Fibroblast of pulmonary artery (primary cell): ENCODE measurements around the gene FTCDNL1.

Source experiments
- DNase-seq: peaks from one replicate; pipeline ENCODE4 v3.0.0-alpha.2; 2010; ENCODE audit warnings: low read depth
- H3K4me3 ChIP-seq: replicated peaks from 2 replicates; pipeline ENCODE4 v1.5.1; 2011; ENCODE audit warnings: low read depth, mild to moderate bottlenecking, control low read depth, low read length, moderate library complexity
- TF ChIP-seq, protein P1 (sequence below): IDR thresholded peaks from 2 replicates; pipeline ENCODE4 v1.5.1; 2011; ENCODE audit warnings: mild to moderate bottlenecking, control low read depth, low read length, inconsistent platforms; ENCODE audit errors: missing control alignments

Gene FTCDNL1

DNA sequence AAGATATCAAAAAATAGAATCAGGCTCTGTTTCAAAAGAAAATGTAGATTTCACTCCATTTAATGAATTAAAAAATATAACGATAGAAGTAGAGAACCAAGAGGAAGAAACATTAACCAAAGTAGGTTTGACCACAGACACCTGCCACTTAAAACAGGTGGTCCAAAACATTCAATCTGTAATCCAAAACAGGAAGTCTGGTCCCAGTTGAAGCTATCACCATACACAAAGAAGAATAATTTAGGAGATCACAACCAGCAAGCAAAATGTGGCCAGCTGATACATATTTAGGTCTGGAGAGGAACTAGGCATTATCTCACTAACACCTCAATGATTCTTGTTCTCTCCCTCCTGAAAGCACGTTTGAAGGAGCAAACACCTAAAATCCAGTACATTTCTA, 73.1 kb downstream of the FTCDNL1 start:
- no peak overlapping the region for H3K4me3 ChIP-seq
- TF ChIP-seq, protein P1, sequence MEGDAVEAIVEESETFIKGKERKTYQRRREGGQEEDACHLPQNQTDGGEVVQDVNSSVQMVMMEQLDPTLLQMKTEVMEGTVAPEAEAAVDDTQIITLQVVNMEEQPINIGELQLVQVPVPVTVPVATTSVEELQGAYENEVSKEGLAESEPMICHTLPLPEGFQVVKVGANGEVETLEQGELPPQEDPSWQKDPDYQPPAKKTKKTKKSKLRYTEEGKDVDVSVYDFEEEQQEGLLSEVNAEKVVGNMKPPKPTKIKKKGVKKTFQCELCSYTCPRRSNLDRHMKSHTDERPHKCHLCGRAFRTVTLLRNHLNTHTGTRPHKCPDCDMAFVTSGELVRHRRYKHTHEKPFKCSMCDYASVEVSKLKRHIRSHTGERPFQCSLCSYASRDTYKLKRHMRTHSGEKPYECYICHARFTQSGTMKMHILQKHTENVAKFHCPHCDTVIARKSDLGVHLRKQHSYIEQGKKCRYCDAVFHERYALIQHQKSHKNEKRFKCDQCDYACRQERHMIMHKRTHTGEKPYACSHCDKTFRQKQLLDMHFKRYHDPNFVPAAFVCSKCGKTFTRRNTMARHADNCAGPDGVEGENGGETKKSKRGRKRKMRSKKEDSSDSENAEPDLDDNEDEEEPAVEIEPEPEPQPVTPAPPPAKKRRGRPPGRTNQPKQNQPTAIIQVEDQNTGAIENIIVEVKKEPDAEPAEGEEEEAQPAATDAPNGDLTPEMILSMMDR: no peak
- DNase-seq: no peak

DNA sequence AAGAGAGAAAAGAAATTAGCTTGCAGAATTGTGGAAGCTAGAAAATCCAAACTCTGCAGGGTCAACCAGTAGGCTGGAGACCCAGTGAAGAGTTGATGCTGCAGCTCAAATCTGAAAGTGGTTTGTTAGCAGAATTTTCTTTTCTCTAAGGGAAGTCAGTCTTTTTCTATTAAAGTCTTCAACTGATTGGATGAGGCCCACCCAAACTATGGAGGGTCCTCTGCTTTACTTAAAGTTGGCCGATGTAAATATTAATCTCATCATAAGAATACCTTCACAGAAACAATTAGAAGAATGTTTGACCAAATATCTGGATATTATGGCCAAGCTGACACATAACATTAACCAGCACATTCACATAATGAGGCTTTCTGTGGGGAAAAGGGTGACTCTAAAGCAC, 73.7 kb downstream of the FTCDNL1 start:
- TF ChIP-seq, protein P1: no peak
- no peak overlapping the region for H3K4me3 ChIP-seq
- DNase-seq: no peak

DNA sequence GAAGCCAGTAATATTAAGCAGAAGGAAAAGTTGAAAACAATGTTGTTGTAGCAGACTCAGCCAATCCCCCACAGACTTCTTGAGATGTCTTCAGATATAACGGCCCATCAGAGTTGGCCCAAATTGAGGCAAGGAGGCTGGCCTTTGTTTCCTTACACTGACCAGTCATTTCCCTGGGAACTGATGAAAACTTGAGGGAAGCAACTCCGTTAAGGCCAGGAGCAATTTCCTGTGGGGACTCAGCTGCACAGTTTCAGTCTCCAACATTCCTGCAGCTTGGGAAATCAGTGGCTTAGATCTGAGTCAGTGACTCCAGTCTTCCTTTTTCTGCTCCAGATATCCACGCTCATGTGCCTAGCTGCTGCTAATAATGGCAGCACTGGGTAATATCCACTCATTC, 75.7 kb downstream of the FTCDNL1 start:
- no peak for DNase-seq
- TF ChIP-seq, protein P1: no peak
- no peak overlapping the region for H3K4me3 ChIP-seq

DNA sequence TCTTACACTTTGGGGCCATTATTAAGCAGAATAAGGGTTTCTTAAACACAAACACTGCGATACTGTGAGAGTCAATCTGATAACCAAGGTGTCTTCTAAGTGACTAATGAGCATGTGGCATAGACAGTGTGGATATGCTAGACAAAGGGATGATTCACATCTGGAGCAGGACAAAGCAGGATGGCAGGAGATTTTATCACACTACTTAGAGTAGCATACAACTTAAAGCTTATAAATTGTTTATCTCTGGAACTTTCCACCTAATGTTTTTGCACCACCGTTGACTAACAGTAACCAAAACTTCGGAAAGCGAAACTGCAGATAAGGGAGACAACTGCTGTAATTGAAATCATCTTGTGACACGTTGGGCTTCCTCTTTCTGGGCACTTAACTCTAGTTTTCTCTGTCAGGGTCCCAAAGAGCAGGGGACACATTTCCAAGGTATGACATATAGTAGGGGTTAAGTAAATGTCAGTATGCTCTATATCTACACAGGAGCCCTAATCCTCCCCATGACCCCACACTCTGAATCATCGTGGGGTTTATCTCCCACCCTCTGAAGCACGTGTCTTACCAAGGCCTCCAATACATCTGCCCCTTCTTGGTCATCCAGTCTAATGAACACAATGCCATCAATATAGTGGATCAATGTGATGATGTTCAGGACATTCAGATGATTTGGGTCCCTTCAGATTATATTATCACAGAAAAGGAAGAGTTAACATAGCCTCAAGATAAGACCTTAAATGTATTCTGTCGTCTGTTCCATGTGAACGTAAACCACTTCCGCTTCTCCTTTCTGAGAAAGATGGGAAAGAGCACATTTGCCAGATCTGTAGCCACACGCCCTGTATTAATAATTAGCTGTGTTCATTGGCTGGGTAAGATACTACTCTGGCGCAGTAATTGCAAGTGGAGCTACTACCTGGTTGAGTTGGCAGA, 78.7 kb downstream of the FTCDNL1 start:
- H3K4me3 ChIP-seq: no peak overlapping the region
- TF ChIP-seq, protein P1: no peak
- DNase-seq: no peak

DNA sequence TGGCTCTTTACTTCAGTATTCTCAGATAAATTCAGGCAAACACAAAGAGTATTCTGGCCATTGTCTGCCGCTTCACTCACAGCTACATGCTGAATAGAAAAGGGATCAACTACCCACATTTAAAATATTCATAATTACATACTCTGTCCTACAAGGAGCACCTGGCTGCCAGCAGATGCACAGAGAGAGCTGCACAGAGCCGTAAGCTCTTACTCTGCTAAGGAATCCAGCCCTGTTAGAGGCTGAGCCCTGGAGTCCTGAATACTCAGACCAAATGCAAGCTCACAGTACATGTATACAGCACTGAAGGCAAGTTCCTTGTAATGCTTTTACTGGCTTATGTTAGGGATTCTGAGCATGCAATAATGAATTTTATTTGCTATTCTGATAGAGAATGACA, 80.3 kb downstream of the FTCDNL1 start:
- no peak overlapping the region for H3K4me3 ChIP-seq
- no peak for DNase-seq
- TF ChIP-seq, protein P1: no peak

DNA sequence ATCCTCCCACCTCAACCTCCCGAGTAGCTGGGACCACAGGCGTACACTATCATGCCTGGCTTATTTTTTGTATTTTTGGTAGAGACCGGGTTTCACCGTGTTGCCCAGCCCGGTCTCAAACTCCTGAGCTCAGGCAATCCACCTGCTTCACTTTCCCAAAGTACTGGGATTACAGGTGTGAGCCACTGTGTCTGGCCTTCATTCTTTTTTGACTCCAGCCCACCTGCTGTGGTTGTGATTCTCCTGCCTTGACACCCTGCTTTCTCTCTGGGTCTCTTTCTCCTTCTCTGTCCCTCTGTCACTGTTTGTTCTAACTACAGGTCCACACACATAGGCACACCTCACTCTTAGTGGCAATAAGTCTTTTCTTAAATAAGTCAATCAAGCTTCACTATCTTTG, 85.3 kb downstream of the FTCDNL1 start:
- DNase-seq: no peak
- TF ChIP-seq, protein P1: no peak

More for the DNA sequence above, 85.3 kb downstream of the FTCDNL1 start:
- no peak overlapping the region for H3K4me3 ChIP-seq
